Tibial nerve (tissue), 4 donors: ENCODE data around the gene ANAPC10.

ENCODE experiments used
- CTCF ChIP-seq, 5 experiments: fragments of 200-600 bp in 3 of 5; fragments of 450-650 bp in 2 of 5; sonication (generic) in 3 of 5; IDR thresholded peaks; one replicate each; pipeline ENCODE4 v1.5.1; 2016 to 2019; ENCODE audit warnings: antibody characterized with exemption in 5 of 5, mild to moderate bottlenecking in 3 of 5, moderate library complexity in 2 of 5
- EP300 ChIP-seq, 2 donors: sonication (generic); formaldehyde crosslinking; IDR thresholded peaks; one replicate each; pipeline ENCODE4 v1.6.1; 2017; ENCODE audit warnings: antibody characterized with exemption in 2 of 2, mild to moderate bottlenecking in 1 of 2
- POLR2A ChIP-seq, 2 donors: fragments of 450-650 bp; IDR thresholded peaks; one replicate each; pipeline ENCODE4 v1.6.1; 2017; ENCODE audit warnings: antibody characterized with exemption in 2 of 2, mild to moderate bottlenecking in 2 of 2, moderate library complexity in 2 of 2

DNA sequence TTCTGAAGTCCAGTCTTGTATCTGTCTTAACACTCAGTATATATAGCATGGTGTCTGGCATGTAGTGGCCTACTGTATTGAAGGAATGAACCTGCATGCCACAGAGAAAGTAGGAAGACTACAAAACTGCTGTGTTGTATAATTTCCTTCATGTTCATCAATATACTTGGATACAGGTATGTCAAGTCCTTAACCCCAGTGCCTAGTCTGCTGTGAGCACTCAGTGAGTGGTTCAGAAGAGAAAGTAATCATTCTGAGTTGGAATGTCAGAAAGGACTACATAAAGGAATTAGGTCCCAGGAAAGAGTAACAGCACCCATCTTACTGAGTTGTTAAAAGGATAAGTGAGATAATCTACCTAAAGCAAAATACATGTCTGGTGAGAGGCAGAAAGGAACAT is 32.1 kb upstream of the ANAPC10 start:
- TF ChIP-seq CTCF (IDR thresholded peaks at IDR 0.05) (no peak), POLR2A (IDR thresholded peaks at IDR 0.05) (no peak), EP300 (IDR thresholded peaks at IDR 0.05) (no peak)
